HG03342 (cell line): ENCODE results near the gene LEMD1.
"Not testable (repeated sequence)": the region's sequence is repeated elsewhere in the genome, so short reads cannot be mapped to it uniquely, and the experiment has no call there.

Source experiments
- ATAC-seq: cut with Tn5 transposase; IDR thresholded peaks from one replicate; pipeline ENCODE4 v1.9.1; 2021; ENCODE audit warnings: mild to moderate bottlenecking, moderate library complexity; ENCODE audit not compliant: unreplicated experiment

Gene LEMD1

GRCh38 chr1:205430696-205431305 lies 8.9 kb upstream of the LEMD1 start:
- no peak for ATAC-seq

- ATAC-seq: no peak
Observed at GRCh38 chr1:205429762-205430695, 8.2 kb upstream of the LEMD1 start.

- ATAC-seq: no peak
Observed at GRCh38 chr1:205424901-205425600, 3.2 kb upstream of the LEMD1 start.

- no peak for ATAC-seq
Observed at GRCh38 chr1:205423814-205424399, 2.1 kb upstream of the LEMD1 start.

GRCh38 chr1:205422993-205423642 lies 1.3 kb upstream of the LEMD1 start:
- no peak for ATAC-seq

GRCh38 chr1:205420938-205421337 lies 918 bp downstream of the LEMD1 start:
- no peak for ATAC-seq

- ATAC-seq: no peak
Observed at GRCh38 chr1:205417870-205418635, 3.8 kb downstream of the LEMD1 start.

GRCh38 chr1:205416322-205416721 lies 5.5 kb downstream of the LEMD1 start:
- no peak for ATAC-seq

- no peak for ATAC-seq
Observed at GRCh38 chr1:205410581-205411298, 11.1 kb downstream of the LEMD1 start.

- ATAC-seq: no peak
Observed at GRCh38 chr1:205407970-205408369, 13.9 kb downstream of the LEMD1 start.

- ATAC-seq: not testable (repeated sequence)
Observed at GRCh38 chr1:205406252-205406651, 15.6 kb downstream of the LEMD1 start.

- not testable (repeated sequence) for ATAC-seq
Observed at GRCh38 chr1:205404484-205404883, 17.4 kb downstream of the LEMD1 start.

GRCh38 chr1:205398586-205398985 lies 23.3 kb downstream of the LEMD1 start:
- ATAC-seq: no peak

- no peak for ATAC-seq
Observed at GRCh38 chr1:205396967-205397616, 24.8 kb downstream of the LEMD1 start.

GRCh38 chr1:205395616-205396015 lies 26.2 kb downstream of the LEMD1 start:
- no peak for ATAC-seq

GRCh38 chr1:205392650-205393049 lies 29.2 kb downstream of the LEMD1 start:
- no peak for ATAC-seq

- no peak for ATAC-seq
Observed at GRCh38 chr1:205391386-205391785, 30.5 kb downstream of the LEMD1 start.

- ATAC-seq: no peak
Observed at GRCh38 chr1:205387845-205388244, 34.0 kb downstream of the LEMD1 start.

- ATAC-seq: not testable (repeated sequence)
Observed at GRCh38 chr1:205382990-205383389, 38.9 kb downstream of the LEMD1 start.
